Measurements from ENCODE around the gene OPA1.

DNA sequence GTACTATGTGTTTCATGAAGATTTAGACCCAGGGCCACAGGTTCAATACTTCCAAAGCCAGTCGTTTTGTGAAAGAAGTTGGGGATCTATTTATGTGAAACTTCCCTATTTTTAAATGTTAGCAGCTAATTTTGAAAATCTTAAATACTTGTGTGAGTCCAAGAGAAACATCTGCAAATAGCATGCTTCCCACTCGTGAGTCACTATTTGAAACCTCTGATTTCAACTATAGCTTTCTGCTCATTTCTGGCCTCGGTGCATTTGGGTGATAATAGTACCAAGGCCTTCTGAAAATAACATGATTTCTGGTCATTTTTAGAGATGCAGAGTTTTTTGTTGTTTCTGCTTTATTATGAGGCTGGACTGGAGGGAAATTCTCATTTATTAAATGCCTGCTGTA lies 110.0 kb downstream of the OPA1 start:
- TF ChIP-seq, protein P1, sequence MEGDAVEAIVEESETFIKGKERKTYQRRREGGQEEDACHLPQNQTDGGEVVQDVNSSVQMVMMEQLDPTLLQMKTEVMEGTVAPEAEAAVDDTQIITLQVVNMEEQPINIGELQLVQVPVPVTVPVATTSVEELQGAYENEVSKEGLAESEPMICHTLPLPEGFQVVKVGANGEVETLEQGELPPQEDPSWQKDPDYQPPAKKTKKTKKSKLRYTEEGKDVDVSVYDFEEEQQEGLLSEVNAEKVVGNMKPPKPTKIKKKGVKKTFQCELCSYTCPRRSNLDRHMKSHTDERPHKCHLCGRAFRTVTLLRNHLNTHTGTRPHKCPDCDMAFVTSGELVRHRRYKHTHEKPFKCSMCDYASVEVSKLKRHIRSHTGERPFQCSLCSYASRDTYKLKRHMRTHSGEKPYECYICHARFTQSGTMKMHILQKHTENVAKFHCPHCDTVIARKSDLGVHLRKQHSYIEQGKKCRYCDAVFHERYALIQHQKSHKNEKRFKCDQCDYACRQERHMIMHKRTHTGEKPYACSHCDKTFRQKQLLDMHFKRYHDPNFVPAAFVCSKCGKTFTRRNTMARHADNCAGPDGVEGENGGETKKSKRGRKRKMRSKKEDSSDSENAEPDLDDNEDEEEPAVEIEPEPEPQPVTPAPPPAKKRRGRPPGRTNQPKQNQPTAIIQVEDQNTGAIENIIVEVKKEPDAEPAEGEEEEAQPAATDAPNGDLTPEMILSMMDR (IDR thresholded peaks at IDR 0.05), result no peak
- TF ChIP-seq POLR2A (IDR thresholded peaks at IDR 0.05), result no peak

Measured in uterus (tissue), 2 donors.